HepG2 (cell line): ENCODE data around the gene POLH. TPM values are rescaled to one million over a fixed set of nuclear protein-coding genes. Genes with fewer than 3 reads are reported as not detected.

Experiments
- CAMTA2 ChIP-seq: sonication (generic); formaldehyde crosslinking; IDR thresholded peaks from 2 replicates; pipeline ENCODE4 v1.4.0; 2020; ENCODE audit warnings: mild to moderate bottlenecking, missing genetic modification reagents, borderline replicate concordance
- CREM ChIP-seq, 2 experiments: sonication (generic) in 1 of 2; formaldehyde crosslinking in 1 of 2; IDR thresholded peaks; 2 replicates each; pipeline versions ENCODE4 v1.4.0 to v1.6.1; 2016 to 2020; ENCODE audit warnings: antibody characterized with exemption in 1 of 2, mild to moderate bottlenecking in 1 of 2, missing genetic modification reagents in 1 of 2
- ETV5 ChIP-seq: IDR thresholded peaks from 2 replicates; pipeline ENCODE4 v1.6.1; 2018; ENCODE audit warnings: missing biosample characterization, missing genetic modification reagents, inconsistent platforms, borderline replicate concordance
- FOXP4 ChIP-seq: sonication (generic); formaldehyde crosslinking; IDR thresholded peaks from 2 replicates; pipeline ENCODE4 v1.4.0; 2020; ENCODE audit warnings: missing genetic modification reagents
- MED13 ChIP-seq: sonication (generic); formaldehyde crosslinking; IDR thresholded peaks from 2 replicates; pipeline ENCODE4 v1.5.0; 2020; ENCODE audit warnings: missing genetic modification reagents
- MYNN ChIP-seq: sonication (generic); formaldehyde crosslinking; IDR thresholded peaks from 2 replicates; pipeline ENCODE4 v1.4.0; 2020; ENCODE audit warnings: mild to moderate bottlenecking, low read depth, missing genetic modification reagents
- PREB ChIP-seq: sonication (generic); formaldehyde crosslinking; IDR thresholded peaks from 2 replicates; pipeline ENCODE4 v1.4.0; 2020; ENCODE audit warnings: missing genetic modification reagents
- SAP130 ChIP-seq: IDR thresholded peaks from 2 replicates; pipeline ENCODE4 v1.6.1; 2016; ENCODE audit warnings: low read depth
- SMAD9 ChIP-seq: sonication (generic); formaldehyde crosslinking; IDR thresholded peaks from 2 replicates; pipeline ENCODE4 v1.5.1; 2020; ENCODE audit warnings: mild to moderate bottlenecking, missing genetic modification reagents
- ZNF30 ChIP-seq: sonication (generic); formaldehyde crosslinking; IDR thresholded peaks from 2 replicates; pipeline ENCODE4 v1.5.0; 2020; ENCODE audit warnings: mild to moderate bottlenecking, missing genetic modification reagents
- ZNF383 ChIP-seq: sonication (generic); formaldehyde crosslinking; IDR thresholded peaks from 2 replicates; pipeline ENCODE4 v1.4.0; 2020; ENCODE audit warnings: missing genetic modification reagents, mild to moderate bottlenecking, borderline replicate concordance
- ZNF432 ChIP-seq: sonication (generic); formaldehyde crosslinking; IDR thresholded peaks from 2 replicates; pipeline ENCODE4 v1.5.0; 2020; ENCODE audit warnings: missing genetic modification reagents, mild to moderate bottlenecking, borderline replicate concordance
- ZNF468 ChIP-seq: sonication (generic); formaldehyde crosslinking; IDR thresholded peaks from 2 replicates; pipeline ENCODE4 v1.8.0; 2022; ENCODE audit warnings: mild to moderate bottlenecking, moderate library complexity, missing genetic modification reagents
- ZNF670 ChIP-seq: sonication (generic); formaldehyde crosslinking; IDR thresholded peaks from 2 replicates; pipeline ENCODE4 v1.8.0; 2022; ENCODE audit warnings: mild to moderate bottlenecking, missing genetic modification reagents, borderline replicate concordance
- ZNF780A ChIP-seq: sonication (generic); formaldehyde crosslinking; IDR thresholded peaks from 2 replicates; pipeline ENCODE4 v1.8.0; 2022; ENCODE audit warnings: mild to moderate bottlenecking, missing genetic modification reagents, moderate library complexity
- polyA plus RNA-seq, 8 experiments: library from polyadenylated mRNA; depleted of rRNA in 3 of 8; stranded (reverse) in 7 of 8; unstranded in 1 of 8; fragments of >200 nt; fragmentation: Illumina TruSeq in 4 of 8; extraction: Trizol in 4 of 8; gene quantifications; 2 replicates each; pipeline versions ENCODE4 v1.2.1 to v1.2.3, GENCODE V29; 2011 to 2016; ENCODE audit warnings: low read depth in 4 of 8, missing spikeins in 1 of 8, mixed read lengths in 1 of 8; ENCODE audit not compliant: insufficient read depth in 1 of 8
- total RNA-seq, 5 experiments: library from RNA; depleted of rRNA; stranded (reverse); fragments of >200 nt; fragmentation: Illumina TruSeq; extraction: Trizol; gene quantifications; 2 replicates each; pipeline ENCODE4 v1.2.3, GENCODE V29; 2016; ENCODE audit warnings: low read depth in 1 of 5
- TF ChIP-seq, protein P1 (sequence below), 2 experiments: fragments of 450-650 bp in 1 of 2; sonication (generic) in 1 of 2; formaldehyde crosslinking in 1 of 2; IDR thresholded peaks; 2 replicates each; pipeline versions ENCODE4 v1.6.1 to v1.8.0; 2016 to 2022; ENCODE audit warnings: antibody characterized with exemption in 1 of 2, mild to moderate bottlenecking in 1 of 2, missing genetic modification reagents in 1 of 2

Gene POLH
- total and polyA plus RNA-seq, 2 of the 13 experiments (the other 11 are each of a cell fraction or from before 2014, with no cell fraction given), result 11.6 to 25.0 TPM

- TF ChIP-seq PREB (no peak), MED13 (CRISPR knock-in tag) (peak; percentile 57; the same call in 1 of the 2 replicates), MYNN (CRISPR knock-in tag) (peak; percentile 81; the same call in 1 of the 2 replicates), FOXP4 (CRISPR knock-in tag) (peak; percentile 78), ETV5 (CRISPR knock-in tag) (peak; percentile 55; the same call in 1 of the 2 replicates), ZNF670 (no peak), ZNF432 (CRISPR knock-in tag) (no peak), SMAD9 (CRISPR knock-in tag) (no peak), ZNF383 (no peak), CAMTA2 (CRISPR knock-in tag) (no peak), SAP130 (peak; percentile 80), ZNF780A (CRISPR knock-in tag) (no peak; the same call in 1 of the 2 replicates), CREM (IDR thresholded peaks at IDR 0.05) (peak; percentile 66; the same call in 1 of the 2 replicates), CREM (CRISPR knock-in tag; IDR thresholded peaks at IDR 0.05) (no peak), ZNF30 (CRISPR knock-in tag) (0 out of 2 replicates have a peak, but pooled peaks have one; percentile 32), ZNF468 (CRISPR knock-in tag) (no peak)
- TF ChIP-seq, protein P1, sequence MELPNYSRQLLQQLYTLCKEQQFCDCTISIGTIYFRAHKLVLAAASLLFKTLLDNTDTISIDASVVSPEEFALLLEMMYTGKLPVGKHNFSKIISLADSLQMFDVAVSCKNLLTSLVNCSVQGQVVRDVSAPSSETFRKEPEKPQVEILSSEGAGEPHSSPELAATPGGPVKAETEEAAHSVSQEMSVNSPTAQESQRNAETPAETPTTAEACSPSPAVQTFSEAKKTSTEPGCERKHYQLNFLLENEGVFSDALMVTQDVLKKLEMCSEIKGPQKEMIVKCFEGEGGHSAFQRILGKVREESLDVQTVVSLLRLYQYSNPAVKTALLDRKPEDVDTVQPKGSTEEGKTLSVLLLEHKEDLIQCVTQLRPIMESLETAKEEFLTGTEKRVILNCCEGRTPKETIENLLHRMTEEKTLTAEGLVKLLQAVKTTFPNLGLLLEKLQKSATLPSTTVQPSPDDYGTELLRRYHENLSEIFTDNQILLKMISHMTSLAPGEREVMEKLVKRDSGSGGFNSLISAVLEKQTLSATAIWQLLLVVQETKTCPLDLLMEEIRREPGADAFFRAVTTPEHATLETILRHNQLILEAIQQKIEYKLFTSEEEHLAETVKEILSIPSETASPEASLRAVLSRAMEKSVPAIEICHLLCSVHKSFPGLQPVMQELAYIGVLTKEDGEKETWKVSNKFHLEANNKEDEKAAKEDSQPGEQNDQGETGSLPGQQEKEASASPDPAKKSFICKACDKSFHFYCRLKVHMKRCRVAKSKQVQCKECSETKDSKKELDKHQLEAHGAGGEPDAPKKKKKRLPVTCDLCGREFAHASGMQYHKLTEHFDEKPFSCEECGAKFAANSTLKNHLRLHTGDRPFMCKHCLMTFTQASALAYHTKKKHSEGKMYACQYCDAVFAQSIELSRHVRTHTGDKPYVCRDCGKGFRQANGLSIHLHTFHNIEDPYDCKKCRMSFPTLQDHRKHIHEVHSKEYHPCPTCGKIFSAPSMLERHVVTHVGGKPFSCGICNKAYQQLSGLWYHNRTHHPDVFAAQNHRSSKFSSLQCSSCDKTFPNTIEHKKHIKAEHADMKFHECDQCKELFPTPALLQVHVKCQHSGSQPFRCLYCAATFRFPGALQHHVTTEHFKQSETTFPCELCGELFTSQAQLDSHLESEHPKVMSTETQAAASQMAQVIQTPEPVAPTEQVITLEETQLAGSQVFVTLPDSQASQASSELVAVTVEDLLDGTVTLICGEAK (IDR thresholded peaks at IDR 0.05), result no peak
- TF ChIP-seq, protein P1 (CRISPR knock-in tag; IDR thresholded peaks at IDR 0.05), result no peak
These were observed 53.7 kb downstream of the POLH start (continued) for GRCh38 chr6:43629505-43630300.
